Gastroesophageal sphincter (tissue), 4 donors: ENCODE data around the gene PLXNA2. TPM values are rescaled to one million over a fixed set of nuclear protein-coding genes. Genes with fewer than 3 reads are reported as not detected.

Experiments
- ATAC-seq: fragments of 150-250 bp; one replicate; pipeline ENCODE4 v1.9.1; 2016; ENCODE audit warnings: mild to moderate bottlenecking, moderate library complexity
- H3K27ac ChIP-seq, 4 donors: fragments of 200-600 bp; sonication (generic) in 3 of 4; 1 replicate in 3 of 4; 2 replicates in 1 of 4; pipeline ENCODE4 v1.5.1; 2016 to 2019
- H3K27me3 ChIP-seq: fragments of 200-600 bp; sonication (generic); one replicate; pipeline ENCODE4 v1.5.1; 2019
- H3K36me3 ChIP-seq, 2 donors: fragments of 200-600 bp; sonication (generic); one replicate each; pipeline ENCODE4 v1.5.1; 2019; ENCODE audit warnings: control low read depth in 1 of 2
- H3K4me1 ChIP-seq, 3 donors: fragments of 200-600 bp; sonication (generic); 1 replicate in 2 of 3; 2 replicates in 1 of 3; pipeline ENCODE4 v1.5.1; 2016 to 2019; ENCODE audit warnings: control low read depth in 2 of 3
- H3K4me3 ChIP-seq, 2 donors: fragments of 200-600 bp; sonication (generic); one replicate each; pipeline ENCODE4 v1.5.1; 2019; ENCODE audit warnings: mild to moderate bottlenecking in 1 of 2, moderate library complexity in 1 of 2
- H3K9me3 ChIP-seq, 3 donors: fragments of 200-600 bp; sonication (generic); one replicate each; pipeline ENCODE4 v1.5.1; 2017 to 2019; ENCODE audit warnings: control low read depth in 2 of 3
- EP300 ChIP-seq: sonication (generic); formaldehyde crosslinking; IDR thresholded peaks from one replicate; pipeline ENCODE4 v1.6.1; 2017; ENCODE audit warnings: antibody characterized with exemption, mild to moderate bottlenecking
- POLR2A ChIP-seq, 2 donors: fragments of 450-650 bp; IDR thresholded peaks; one replicate each; pipeline ENCODE4 v1.6.1; 2017; ENCODE audit warnings: antibody characterized with exemption in 2 of 2, mild to moderate bottlenecking in 2 of 2, moderate library complexity in 1 of 2
- POLR2AphosphoS5 ChIP-seq: sonication (generic); formaldehyde crosslinking; IDR thresholded peaks from one replicate; pipeline ENCODE4 v1.6.1; 2017; ENCODE audit warnings: antibody characterized with exemption
- WGBS, 2 donors: methylation state at CpG; one replicate each; pipeline ENCODE4 v1.1.5; 2018; ENCODE audit warnings: low coverage in 1 of 2; 5-methylcytosine and 5-hydroxymethylcytosine counted together
- total RNA-seq, 4 donors: library from RNA; depleted of rRNA; stranded (reverse); fragments of >200 nt; gene quantifications; one replicate each; pipeline ENCODE4 v1.1.0, GENCODE V29; 2016
- TF ChIP-seq, protein P1 (sequence below), 4 experiments: fragments of 200-600 bp in 2 of 4; fragments of 450-650 bp in 2 of 4; sonication (generic) in 1 of 4; IDR thresholded peaks; one replicate each; pipeline ENCODE4 v1.5.1; 2017 to 2019; ENCODE audit warnings: antibody characterized with exemption in 4 of 4, mild to moderate bottlenecking in 2 of 4, moderate library complexity in 2 of 4

Gene PLXNA2
- total RNA-seq, 4 donors from 2014 or later = 12.5 to 38.3 (median 32.0) TPM

DNA sequence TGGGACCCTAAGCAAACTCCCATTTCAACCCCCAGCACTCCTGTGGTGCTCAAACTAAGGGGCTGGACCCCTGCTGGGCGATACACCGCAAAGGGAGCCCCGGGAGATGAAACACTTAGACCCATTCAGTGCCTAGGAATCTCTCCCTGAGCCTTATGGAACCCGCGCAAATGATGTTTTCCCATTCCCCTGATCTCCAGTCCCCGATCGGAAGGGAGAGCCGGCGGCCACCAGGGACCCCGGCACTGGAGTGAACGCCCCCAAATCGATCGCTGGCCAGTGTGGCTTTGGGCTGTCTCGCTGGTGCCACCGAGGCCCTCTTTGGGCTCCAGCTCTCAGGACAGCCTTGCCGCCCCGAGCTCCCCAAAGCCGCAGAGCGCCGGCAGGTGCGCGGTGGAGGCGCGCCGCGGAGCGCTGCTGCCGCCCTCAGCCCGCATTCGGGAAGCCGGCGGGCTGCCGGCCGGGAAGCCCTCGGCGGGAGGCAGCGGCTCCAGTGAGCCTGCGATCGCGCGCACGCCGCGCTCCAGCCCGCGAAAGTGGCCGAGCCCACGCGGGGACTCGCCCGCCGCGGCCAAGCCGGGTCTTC is 1.1 kb downstream of the PLXNA2 start:
- 0% methylated on average over 3 of the region's 54 CpGs; no CpG with 5 or more reads in 1 of the 2 donors for WGBS, 2 donors
- Histone ChIP-seq H3K27me3 (no peaks in the 10 kb centered on the region), H3K9me3 (no peaks in the 10 kb centered on the region), H3K4me3 (peak overlapping the region; percentile 73 to 85), H3K27ac (peak overlapping the region; percentile 80 to 91 (median 90)), H3K36me3 (no peaks in the 10 kb centered on the region), H3K4me1 (peaks cover 0 to 73% (median 25%) of the 10 kb centered on the region in 3 donors)
- ATAC-seq = peak; percentile 32
- TF ChIP-seq, protein P1, sequence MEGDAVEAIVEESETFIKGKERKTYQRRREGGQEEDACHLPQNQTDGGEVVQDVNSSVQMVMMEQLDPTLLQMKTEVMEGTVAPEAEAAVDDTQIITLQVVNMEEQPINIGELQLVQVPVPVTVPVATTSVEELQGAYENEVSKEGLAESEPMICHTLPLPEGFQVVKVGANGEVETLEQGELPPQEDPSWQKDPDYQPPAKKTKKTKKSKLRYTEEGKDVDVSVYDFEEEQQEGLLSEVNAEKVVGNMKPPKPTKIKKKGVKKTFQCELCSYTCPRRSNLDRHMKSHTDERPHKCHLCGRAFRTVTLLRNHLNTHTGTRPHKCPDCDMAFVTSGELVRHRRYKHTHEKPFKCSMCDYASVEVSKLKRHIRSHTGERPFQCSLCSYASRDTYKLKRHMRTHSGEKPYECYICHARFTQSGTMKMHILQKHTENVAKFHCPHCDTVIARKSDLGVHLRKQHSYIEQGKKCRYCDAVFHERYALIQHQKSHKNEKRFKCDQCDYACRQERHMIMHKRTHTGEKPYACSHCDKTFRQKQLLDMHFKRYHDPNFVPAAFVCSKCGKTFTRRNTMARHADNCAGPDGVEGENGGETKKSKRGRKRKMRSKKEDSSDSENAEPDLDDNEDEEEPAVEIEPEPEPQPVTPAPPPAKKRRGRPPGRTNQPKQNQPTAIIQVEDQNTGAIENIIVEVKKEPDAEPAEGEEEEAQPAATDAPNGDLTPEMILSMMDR (IDR thresholded peaks at IDR 0.05) = peak in 3 of 4 experiments; percentile 27 to 47 (median 35)
- no peak for TF ChIP-seq POLR2AphosphoS5

DNA sequence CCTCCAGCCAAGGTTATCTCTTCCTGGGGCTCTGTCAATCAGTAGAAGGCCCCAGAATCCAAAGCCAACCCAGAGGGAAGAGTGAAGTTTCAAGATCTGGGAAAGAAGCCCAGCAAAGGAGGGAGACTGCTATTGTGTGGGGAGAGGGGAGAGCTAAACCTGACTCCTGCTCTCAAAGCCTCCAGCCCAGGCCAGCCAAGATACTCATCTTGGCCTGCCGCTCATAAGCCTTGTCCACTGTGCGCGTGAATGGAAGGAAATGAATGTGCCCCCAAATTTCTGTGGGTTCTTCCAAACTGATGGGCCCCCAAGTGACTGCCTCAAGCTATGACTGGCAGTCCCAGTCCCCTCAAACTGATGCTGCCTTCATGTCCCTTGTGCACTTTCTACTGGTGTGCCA is 2.0 kb downstream of the PLXNA2 start:
- WGBS, 2 donors = no CpG with 5 or more reads among the region's 3 CpGs
- no peak for TF ChIP-seq EP300
- TF ChIP-seq POLR2A (IDR thresholded peaks at IDR 0.05) = no peak
- TF ChIP-seq, protein P1 (IDR thresholded peaks at IDR 0.05) = no peak
- no peak for TF ChIP-seq POLR2AphosphoS5

DNA sequence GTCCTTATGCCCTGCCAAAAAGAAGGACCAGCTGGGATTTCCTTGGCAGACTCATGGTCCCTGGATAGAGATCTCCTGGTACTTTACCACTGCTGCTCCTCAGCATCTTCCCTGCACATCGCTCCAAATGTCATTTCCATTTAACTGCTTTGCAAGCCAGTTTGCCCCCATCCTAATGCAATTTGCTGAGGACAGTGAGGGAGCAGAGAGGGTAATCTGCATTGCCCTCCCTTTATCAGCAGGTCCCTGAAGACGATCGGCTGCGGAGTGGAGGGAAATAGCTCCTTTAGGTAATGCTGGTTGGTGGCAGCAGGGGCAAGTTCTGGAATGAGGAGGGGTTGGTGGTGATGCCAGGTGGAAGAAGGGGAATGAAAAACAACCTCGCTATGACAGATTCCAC is 2.7 kb downstream of the PLXNA2 start:
- TF ChIP-seq EP300 (no peak), POLR2AphosphoS5 (no peak), POLR2A (IDR thresholded peaks at IDR 0.05) (no peak)
- TF ChIP-seq, protein P1 (IDR thresholded peaks at IDR 0.05) = no peak
- Histone ChIP-seq H3K27me3 (no peaks in the 10 kb centered on the region), H3K9me3 (no peaks in the 10 kb centered on the region), H3K27ac (peak overlapping the region in 3 of 4 donors; percentile 8 to 91 (median 89)), H3K36me3 (no peaks in the 10 kb centered on the region), H3K4me3 (peak overlapping the region; percentile 73 to 85), H3K4me1 (peaks cover 0 to 81% (median 29%) of the 10 kb centered on the region in 3 donors)
- no peak for ATAC-seq
- 65 to 70% methylated on average over 2 to 4 of the region's 5 CpGs for WGBS, 2 donors

More for the DNA sequence above, 2.0 kb downstream of the PLXNA2 start:
- peak overlapping the region in 3 of 4 donors; percentile 22 to 91 (median 89) for H3K27ac ChIP-seq
- H3K27me3 ChIP-seq = no peaks in the 10 kb centered on the region
- H3K9me3 ChIP-seq = no peaks in the 10 kb centered on the region
- ATAC-seq = no peak
- peak overlapping the region; percentile 73 to 85 for H3K4me3 ChIP-seq
- H3K36me3 ChIP-seq = no peaks in the 10 kb centered on the region
- peaks cover 0 to 75% (median 25%) of the 10 kb centered on the region in 3 donors for H3K4me1 ChIP-seq

DNA sequence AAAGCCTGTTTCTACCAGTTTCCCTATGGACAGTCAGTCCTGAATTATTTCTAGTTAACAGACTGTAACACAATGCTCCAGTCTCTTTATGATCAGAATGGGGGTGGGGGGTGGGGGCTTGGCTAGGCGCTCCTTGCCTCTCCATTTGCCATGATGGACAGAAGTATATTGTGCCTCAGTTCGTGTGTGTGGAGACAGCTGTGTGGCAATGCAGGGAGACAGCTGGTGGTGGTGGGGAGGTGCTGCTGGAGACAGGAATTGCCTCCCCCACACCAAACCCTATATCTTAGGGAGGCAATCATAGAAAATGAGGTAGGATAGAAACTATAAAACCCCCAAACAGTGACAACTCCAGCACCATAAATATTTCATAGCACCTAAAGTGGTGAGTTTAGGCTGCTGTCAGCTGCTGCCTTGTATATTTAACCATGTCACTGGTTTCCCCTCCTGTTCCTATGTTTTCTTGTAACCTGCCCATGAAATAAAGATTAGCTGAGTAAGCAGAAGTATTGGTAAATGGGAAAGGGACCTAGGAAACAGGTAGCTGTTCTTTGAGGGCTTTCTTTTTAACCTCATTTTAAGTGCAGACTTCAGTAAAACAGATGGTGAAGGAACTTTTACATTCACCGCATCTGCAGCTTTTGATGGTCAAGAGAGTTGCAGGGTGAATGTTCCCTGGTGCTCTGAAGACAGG is 3.4 kb downstream of the PLXNA2 start:
- Histone ChIP-seq H3K27me3 (no peaks in the 10 kb centered on the region), H3K9me3 (no peaks in the 10 kb centered on the region), H3K36me3 (no peaks in the 10 kb centered on the region), H3K4me1 (peaks cover 0 to 88% (median 36%) of the 10 kb centered on the region in 3 donors), H3K4me3 (peak overlapping the region; percentile 73 to 85), H3K27ac (peak overlapping the region in 3 of 4 donors; percentile 62 to 91 (median 83))
- no peak for ATAC-seq
- no peak for TF ChIP-seq EP300
- no peak for TF ChIP-seq POLR2AphosphoS5
- TF ChIP-seq POLR2A (IDR thresholded peaks at IDR 0.05) = no peak
- TF ChIP-seq, protein P1 (IDR thresholded peaks at IDR 0.05) = no peak
- WGBS, 2 donors = 50 to 86% methylated on average over 1 to 3 of the region's 3 CpGs
